CD4-positive, alpha-beta T cell treated with Interleukin-10 for 1 hour (primary cell): ENCODE data around the gene CD244.
"Not testable (repeated sequence)": the region's sequence is repeated elsewhere in the genome, so short reads cannot be mapped to it uniquely, and the experiment has no call there.

Experiments
- DNase-seq: peaks from one replicate; pipeline ENCODE4 v3.0.0-alpha.2; 2020

The CD244 gene

DNA sequence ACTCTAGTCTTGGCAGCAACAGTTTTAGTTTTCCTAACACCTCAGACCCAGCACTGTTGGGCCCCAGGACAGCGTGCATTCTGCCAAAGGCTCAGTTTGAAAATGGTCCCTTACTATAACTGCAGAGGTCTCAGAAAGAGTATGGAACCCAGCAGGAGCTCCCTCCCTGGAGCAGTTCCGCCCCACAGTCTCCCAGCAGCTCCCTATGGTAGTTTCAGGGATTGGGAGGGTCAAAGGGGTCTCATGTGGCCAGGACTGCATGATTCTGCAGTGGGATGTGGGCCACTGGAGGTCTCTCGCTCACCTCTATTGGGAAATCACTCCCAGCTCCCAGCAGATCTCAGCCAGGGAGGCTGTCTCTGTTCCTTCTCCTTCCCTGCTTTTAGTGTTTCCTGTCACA is 54.4 kb downstream of the CD244 start:
- no peak for DNase-seq

DNA sequence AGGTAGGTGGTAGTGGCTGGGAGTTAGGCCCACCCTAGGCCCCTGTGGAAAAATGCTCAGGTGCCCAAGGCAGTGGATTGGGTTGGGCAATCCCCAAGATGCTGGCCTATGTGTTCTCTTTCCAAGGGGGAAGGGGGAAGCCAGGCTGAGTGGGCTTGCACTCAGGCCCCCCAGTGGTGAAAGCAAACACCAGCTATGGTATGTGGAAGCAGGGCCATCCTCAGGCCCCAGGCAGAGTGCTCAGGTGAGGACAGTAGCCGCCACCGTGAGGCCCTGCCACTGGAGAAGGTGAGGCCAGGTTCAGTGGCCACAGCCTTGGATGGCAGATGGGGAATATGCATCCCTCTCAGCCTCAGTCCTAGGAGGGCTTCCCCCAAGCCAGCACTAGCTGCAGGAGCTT is 54.9 kb downstream of the CD244 start:
- DNase-seq = no peak

DNA sequence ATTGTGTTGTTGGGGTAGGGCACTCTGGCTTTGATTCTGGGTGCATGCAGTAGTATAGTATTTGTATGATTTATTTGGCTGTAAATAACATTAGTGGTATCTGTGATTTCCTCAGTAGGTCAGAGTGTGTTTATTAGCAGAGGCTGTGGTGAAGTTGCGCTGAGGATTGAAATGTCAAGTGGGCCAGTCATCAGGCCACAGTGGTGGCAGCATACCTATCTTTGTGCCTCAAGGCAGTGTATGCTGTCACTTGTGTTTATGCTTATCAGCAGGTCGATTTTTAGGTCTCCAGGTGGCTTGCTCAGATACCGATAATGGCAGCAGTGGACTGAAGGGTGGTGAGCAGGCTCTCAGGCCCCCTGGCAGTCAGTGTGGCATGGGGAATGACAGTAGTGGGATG is 55.4 kb downstream of the CD244 start:
- DNase-seq = no peak

- no peak for DNase-seq
Measured at GRCh38 chr1:160806784-160807183, 55.9 kb downstream of the CD244 start.

- no peak for DNase-seq
Measured at GRCh38 chr1:160806109-160806665, 56.5 kb downstream of the CD244 start.

DNA sequence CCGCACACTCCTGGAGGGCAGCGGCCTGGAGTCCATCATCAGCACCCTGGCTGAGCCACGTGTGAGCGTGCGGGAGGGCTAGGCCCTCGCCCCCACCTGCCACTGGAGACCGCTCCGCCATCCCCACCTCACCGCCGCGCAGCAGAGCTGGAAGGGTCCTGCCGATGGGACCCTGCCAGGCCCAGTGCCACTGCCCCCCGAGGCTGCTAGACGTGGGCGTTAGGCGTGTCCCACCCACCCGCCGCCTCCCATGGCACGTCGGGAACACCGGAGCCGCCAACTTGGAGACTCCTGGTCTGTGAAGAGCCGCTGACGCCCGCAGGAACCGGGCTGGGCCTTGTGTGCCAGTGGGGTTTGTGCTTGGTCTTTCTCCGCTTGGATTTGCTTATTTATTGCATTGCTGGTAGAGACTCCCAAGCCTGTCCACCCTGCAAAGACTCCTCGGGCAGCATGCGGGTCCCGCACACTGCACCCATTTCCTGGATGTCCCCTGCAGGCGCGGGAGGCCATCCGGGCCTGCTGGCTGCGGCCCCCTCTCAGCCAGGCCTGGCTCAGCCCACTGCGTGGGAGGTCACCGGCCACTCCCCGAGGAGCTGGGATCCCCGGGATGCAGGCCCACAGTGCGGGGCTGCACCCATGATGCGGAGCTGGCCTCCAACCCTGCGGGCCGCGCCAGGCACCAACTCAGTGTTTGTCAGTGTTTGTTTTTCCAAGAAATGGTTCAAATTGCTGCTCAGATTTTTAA is 60.7 kb downstream of the CD244 start:
- no peak for DNase-seq

- DNase-seq = peak; percentile 55
Measured at GRCh38 chr1:160800645-160801408, 61.9 kb downstream of the CD244 start.

GRCh38 chr1:160800142-160800541 is 62.5 kb downstream of the CD244 start:
- no peak for DNase-seq

DNA sequence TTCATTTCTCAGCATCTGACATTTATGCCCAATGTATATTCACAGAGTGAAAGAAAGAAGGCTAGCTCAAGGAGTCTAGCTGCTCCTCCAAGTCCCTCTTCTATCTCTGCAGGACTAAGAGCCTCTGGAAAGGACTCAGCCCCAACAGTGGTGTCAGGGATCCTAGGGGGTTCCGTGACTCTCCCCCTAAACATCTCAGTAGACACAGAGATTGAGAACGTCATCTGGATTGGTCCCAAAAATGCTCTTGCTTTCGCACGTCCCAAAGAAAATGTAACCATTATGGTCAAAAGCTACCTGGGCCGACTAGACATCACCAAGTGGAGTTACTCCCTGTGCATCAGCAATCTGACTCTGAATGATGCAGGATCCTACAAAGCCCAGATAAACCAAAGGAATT is 63.0 kb downstream of the CD244 start:
- DNase-seq = no peak

GRCh38 chr1:160798439-160798838 is 64.2 kb downstream of the CD244 start:
- no peak for DNase-seq

DNA sequence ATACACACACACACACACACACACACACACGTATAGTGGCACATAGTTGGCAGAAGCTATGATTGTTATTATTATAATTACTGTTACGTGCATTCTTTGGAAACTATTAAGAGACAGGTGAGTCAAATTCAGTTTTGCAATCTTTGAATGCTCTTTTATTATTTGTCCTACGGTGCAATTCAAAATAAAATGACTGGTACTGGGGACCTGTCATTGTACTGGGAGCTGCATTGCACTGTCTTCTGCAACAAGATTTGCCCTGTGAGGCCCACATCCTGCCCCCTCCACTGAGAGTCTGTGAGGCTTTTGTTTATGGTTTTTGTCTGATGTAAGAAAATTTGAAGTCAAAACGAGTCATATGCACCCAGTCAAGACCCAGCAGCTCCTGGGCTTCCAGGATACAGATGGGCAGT is 64.8 kb downstream of the CD244 start:
- peak; percentile 68 for DNase-seq

DNA sequence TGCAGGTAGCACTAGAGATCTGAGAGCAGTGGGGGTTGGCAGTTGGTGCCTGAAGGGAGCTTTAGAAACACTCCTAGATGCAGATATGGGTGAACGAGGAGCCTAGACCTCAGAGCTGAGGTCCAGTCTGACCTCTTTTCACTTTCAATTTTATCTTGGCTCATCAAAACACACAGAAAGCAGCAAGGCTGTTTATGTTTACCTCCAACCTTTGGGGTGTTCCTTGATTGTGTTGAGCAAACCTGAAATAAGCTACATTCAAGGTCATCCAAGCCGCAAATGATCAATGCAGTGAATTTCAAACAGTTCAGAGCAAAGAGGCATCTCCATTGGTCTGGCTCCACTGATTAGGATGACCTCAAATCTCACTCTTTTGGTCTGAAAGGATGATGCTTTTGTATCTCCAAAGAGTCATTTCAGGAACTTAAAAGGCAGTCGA is 65.4 kb downstream of the CD244 start:
- DNase-seq = no peak

DNA sequence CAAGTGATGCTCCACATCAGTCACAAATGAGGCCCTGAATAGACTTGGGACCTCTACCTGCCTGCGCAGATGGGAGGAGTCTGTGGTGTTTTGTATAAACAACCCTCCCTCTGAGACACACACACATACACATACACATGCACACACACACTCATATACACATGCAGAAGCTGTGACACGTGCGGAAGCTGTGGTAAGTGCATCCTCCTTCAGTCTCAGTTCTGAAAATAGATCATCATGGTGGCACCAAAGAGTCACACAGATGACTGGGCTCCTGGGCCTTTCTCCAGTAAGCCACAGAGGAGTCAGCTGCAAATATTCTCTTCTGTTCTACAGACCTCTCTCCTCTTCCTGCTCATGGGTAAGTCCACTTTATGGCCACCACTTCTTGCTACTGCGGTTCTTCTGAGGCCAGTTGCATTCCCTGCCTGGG is 66.7 kb downstream of the CD244 start, which contains the start of gene LY9:
Gene LY9 (plus strand): TSS at position 224 of the 433 bp plus-strand sequence. CDS start 14 bp downstream, at position 238.
- DNase-seq = peak; percentile 93

GRCh38 chr1:160794376-160794775 is 68.3 kb downstream of the CD244 start:
- DNase-seq = no peak

DNA sequence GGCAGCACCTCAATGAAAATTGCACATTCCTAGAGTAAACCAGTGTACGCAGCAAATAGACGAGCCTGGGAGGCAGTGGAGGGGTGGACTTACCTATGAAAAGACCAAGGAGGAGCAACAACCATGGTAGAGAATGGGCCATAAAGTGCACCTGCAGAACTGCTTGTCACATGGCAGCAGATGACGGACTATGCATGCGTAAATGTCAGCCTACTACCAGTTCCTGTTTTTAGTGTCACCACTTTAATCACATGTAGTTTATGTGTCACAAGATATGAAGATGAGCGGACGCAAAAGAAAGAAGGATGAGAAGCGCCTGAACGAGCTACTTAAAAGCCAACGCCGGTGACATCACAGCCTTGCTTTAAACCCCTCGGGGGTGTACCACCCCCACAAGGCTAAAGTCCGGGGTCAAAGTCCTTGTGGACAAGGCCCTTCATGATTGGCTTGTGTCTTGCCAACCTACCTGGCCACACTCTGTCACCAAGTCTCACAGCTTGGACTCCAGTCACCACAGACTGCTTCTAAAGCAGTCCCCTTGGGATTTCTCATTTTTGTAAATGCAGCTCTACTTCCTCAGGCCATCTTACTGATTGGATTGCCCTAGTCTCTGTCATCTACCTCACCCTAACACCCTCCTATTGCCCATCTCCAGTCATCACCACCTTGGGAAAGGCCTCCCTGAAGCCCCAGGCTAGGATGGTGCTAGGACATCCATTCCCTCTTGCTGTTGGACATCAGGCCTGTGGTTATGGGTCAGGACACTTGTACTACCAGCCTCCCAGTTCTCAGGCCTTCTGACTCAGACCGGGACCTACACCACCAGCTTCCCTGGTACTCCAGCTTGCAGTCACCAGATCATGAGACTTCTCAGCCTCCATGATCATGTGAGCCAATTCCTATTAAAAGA is 72.7 kb downstream of the CD244 start:
- no peak for DNase-seq

DNA sequence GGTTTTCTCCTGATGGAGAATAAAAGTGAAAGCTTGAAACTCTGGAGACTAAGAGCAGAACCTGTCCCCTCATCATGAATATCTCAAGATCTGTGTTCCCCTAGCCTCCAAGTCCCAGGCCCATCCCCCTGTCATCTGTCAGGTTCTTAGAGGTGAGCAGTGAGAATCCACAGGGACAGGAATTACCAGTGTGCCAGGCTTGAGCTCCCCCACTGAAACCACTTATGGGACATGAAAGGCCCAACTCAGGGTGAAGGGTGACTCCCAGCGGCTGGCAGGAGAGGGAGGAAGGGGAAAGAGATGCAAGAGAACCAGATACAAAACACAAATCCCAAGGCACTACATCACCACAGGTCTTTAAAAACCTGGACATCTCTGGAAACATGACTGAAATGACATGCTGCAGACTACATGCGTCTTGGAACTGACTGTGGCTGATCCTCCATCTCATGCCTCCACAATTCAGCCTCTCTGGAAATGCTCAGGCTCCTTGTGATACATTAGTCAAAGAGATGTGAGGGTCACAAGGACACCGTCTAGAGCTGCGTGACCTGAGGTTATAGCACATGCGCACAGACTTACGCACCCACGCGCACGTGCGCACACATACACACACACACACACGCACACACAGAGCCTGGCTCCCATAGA is 73.5 kb downstream of the CD244 start:
- DNase-seq = no peak

- DNase-seq = not testable (repeated sequence)
Measured at GRCh38 chr1:160782988-160783765, 79.5 kb downstream of the CD244 start.

DNA sequence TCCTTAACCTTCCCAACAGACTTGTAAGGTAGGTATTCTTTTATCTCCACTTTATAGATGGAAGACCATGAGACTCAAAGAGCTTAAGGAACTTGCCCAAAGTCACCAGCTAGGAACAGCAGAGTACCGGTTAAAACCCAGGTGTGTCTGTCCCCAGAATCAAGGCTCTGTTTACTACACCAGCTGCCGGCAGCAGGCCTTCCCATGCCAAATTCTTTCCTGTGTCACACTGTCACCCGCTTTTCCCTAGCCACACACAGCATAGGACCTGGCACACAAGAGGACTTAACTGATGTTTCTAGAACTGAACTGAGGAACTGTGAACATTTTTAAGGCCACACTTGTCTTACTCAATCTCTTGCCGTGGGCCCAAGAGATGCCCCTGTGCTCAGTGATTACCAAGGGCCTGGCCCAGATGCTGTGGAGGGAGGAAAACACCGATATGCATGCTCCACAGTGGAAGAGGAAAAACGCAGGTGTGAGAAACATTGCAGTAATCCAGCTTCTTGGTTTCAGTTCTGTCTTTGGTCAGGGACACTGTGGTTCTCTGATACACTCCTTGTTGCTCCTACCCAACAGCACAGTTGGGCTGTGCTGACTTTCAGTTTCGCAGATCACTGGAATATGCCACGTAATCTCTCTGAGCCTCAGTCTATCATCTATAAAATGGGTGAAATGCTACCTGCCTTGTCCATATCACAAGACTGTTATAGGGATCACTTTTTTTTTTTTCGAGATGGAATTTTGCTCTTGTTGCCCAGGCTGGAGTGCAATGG is 80.6 kb downstream of the CD244 start:
- DNase-seq = peak; percentile 50

GRCh38 chr1:160781186-160781766 is 81.4 kb downstream of the CD244 start:
- no peak for DNase-seq

- DNase-seq = no peak
Measured at GRCh38 chr1:160780398-160780755, 82.3 kb downstream of the CD244 start.
